K562 (cell line): ENCODE results near the gene SOX6. TPM values are rescaled to one million over a fixed set of nuclear protein-coding genes. Genes with fewer than 3 reads are reported as not detected.

Source experiments
- ATAC-seq: fragments of 200-7000 bp; cut with Tn5 transposase; 3 replicates; pipeline ENCODE4 v1.9.1; 2020; ENCODE audit warnings: moderate library complexity
- BruUV-seq: library from RNA; stranded (reverse); fragments of 400-500 nt; replicated peaks from 2 replicates; lab custom pipeline; 2021; lab: Mats Ljungman, UMichigan
- CTCF ChIA-PET: fragments of 300-600 bp; formaldehyde crosslinking; extraction: SDS; loops from one replicate; lab custom pipeline; 2021; ENCODE audit warnings: low intra/inter-chr PET ratio; lab: Yijun Ruan, JAX
- POLR2A ChIA-PET: fragments of 300-600, 350-650 bp; sonication (Branson Sonifier 250); formaldehyde crosslinking; extraction: SDS; loops from one replicate; lab custom pipeline; 2021; ENCODE audit warnings: antibody characterized with exemption, inconsistent platforms; lab: Yijun Ruan, JAX
- DNase-seq, 4 experiments: peaks; one replicate each; pipeline versions ENCODE4 v3.0.0 to v3.0.0-alpha.2; 2011 to 2018; ENCODE audit warnings: low spot score in 3 of 4, mixed read lengths in 3 of 4; ENCODE audit errors: extremely low read depth in 1 of 4
- FAIRE-seq: peaks from 2 replicates; lab custom pipeline; 2011; peaks lifted over from hg19 to GRCh38; lab: Jason Lieb, UNC
- H2AFZ ChIP-seq: 2 replicates; pipeline ENCODE4 v1.6.0; 2011; ENCODE audit warnings: low read depth, low read length, control low read depth, inconsistent platforms
- H3K27ac ChIP-seq: fragments of 200-600 bp; 3 replicates; pipeline ENCODE4 v1.8.0; 2011; ENCODE audit warnings: low read depth, mild to moderate bottlenecking, control low read depth, inconsistent platforms, low read length, moderate library complexity, mixed read lengths; ENCODE audit errors: extremely low read depth
- H3K27me3 ChIP-seq, 2 experiments: fragments of 300-600 bp in 1 of 2; 2 replicates in 1 of 2; 3 replicates in 1 of 2; pipeline versions ENCODE4 v1.6.0 to v1.8.0; 2011; ENCODE audit warnings: inconsistent platforms in 2 of 2, low read length in 2 of 2, mild to moderate bottlenecking in 1 of 2, mixed read lengths in 1 of 2, moderate library complexity in 1 of 2; ENCODE audit not compliant: control insufficient read depth in 2 of 2, insufficient read depth in 2 of 2
- H3K36me3 ChIP-seq: fragments of 300-600 bp; 3 replicates; pipeline ENCODE4 v1.8.0; 2011; ENCODE audit warnings: mild to moderate bottlenecking, low read length, inconsistent platforms; ENCODE audit not compliant: control insufficient read depth, insufficient read depth
- H3K4me1 ChIP-seq, 2 experiments: fragments of 200-600 bp in 1 of 2; replicated peaks in 1 of 2; 2 replicates in 1 of 2; 3 replicates in 1 of 2; pipeline versions ENCODE4 v1.5.1 to v1.8.0; 2011; ENCODE audit warnings: inconsistent platforms in 2 of 2, low read length in 2 of 2, mild to moderate bottlenecking in 1 of 2, mixed read lengths in 1 of 2, moderate library complexity in 1 of 2; ENCODE audit not compliant: control insufficient read depth in 2 of 2, insufficient read depth in 2 of 2
- H3K4me2 ChIP-seq: 2 replicates; pipeline ENCODE4 v1.6.1; 2011; ENCODE audit warnings: low read length, control low read depth, inconsistent platforms, mixed read lengths; ENCODE audit not compliant: insufficient read depth
- H3K4me3 ChIP-seq: fragments of 200-600 bp; sonication (generic), shearing (Covaris generic); 2 replicates; pipeline ENCODE4 v1.5.1; 2016; ENCODE audit warnings: control low read depth, inconsistent platforms
- H3K79me2 ChIP-seq: fragments of 200-600 bp; 3 replicates; pipeline ENCODE4 v1.8.0; 2011; ENCODE audit warnings: low read length, inconsistent platforms; ENCODE audit not compliant: control insufficient read depth, insufficient read depth
- H3K9ac ChIP-seq, 2 experiments: 2 replicates each; pipeline versions ENCODE4 v1.6.0 to v1.6.1; 2011; ENCODE audit warnings: low read depth in 2 of 2, low read length in 2 of 2, control low read depth in 1 of 2, inconsistent platforms in 1 of 2, mild to moderate bottlenecking in 1 of 2, mixed read lengths in 1 of 2; ENCODE audit not compliant: insufficient read depth in 1 of 2
- H3K9me1 ChIP-seq: one replicate; pipeline ENCODE4 v1.6.0; 2011; ENCODE audit warnings: inconsistent platforms, mild to moderate bottlenecking, low read length, moderate library complexity; ENCODE audit not compliant: control insufficient read depth, insufficient read depth
- H3K9me3 ChIP-seq: replicated peaks from 2 replicates; pipeline ENCODE4 v1.5.1; 2011; ENCODE audit warnings: low read depth, low read length, inconsistent platforms; ENCODE audit not compliant: control insufficient read depth, insufficient read depth
- H4K20me1 ChIP-seq: replicated peaks from 2 replicates; pipeline ENCODE4 v1.6.1; 2011; ENCODE audit warnings: low read length, inconsistent platforms, mixed read lengths; ENCODE audit not compliant: control insufficient read depth, insufficient read depth
- BRF1 ChIP-seq: IDR thresholded peaks from 3 replicates; pipeline ENCODE4 v1.6.1; 2011; ENCODE audit warnings: borderline replicate concordance, mild to moderate bottlenecking; ENCODE audit not compliant: insufficient read length; ENCODE audit errors: extremely low read depth
- CCAR2 ChIP-seq: fragments of 200-400 bp; formaldehyde crosslinking; IDR thresholded peaks from 2 replicates; pipeline ENCODE4 v1.6.1; 2017; ENCODE audit warnings: mild to moderate bottlenecking, low read depth, low read length
- CREB5 ChIP-seq: fragments of 250-450 bp; sonication (Bioruptor Pico); IDR thresholded peaks from 2 replicates; pipeline ENCODE4 v1.5.0; 2020; ENCODE audit warnings: mild to moderate bottlenecking
- HMGXB4 ChIP-seq: sonication (generic); formaldehyde crosslinking; IDR thresholded peaks from 2 replicates; pipeline ENCODE4 v1.8.1; 2023; ENCODE audit warnings: mild to moderate bottlenecking, missing genetic modification reagents
- ILF3 ChIP-seq: fragments of 450-650 bp; IDR thresholded peaks from 2 replicates; pipeline ENCODE4 v1.6.1; 2018; ENCODE audit warnings: antibody characterized with exemption, mild to moderate bottlenecking, moderate library complexity, borderline replicate concordance
- MAFF ChIP-seq: IDR thresholded peaks from 2 replicates; pipeline ENCODE4 v1.6.1; 2012; ENCODE audit warnings: low read length, improper control_type of control experiment
- RBM15 ChIP-seq: fragments of 200-400 bp; formaldehyde crosslinking; IDR thresholded peaks from 2 replicates; pipeline ENCODE4 v1.6.1; 2018; ENCODE audit warnings: mild to moderate bottlenecking, low read length, moderate library complexity; ENCODE audit not compliant: insufficient read depth
- TAF15 ChIP-seq: fragments of 200-400 bp; formaldehyde crosslinking; IDR thresholded peaks from 2 replicates; pipeline ENCODE4 v1.6.1; 2017; ENCODE audit warnings: mild to moderate bottlenecking, low read depth, low read length, moderate library complexity
- U2AF1 ChIP-seq: fragments of 200-400 bp; formaldehyde crosslinking; optimal IDR thresholded peaks from 2 replicates; pipeline ENCODE3; 2017; ENCODE audit warnings: mild to moderate bottlenecking, low read depth, low read length, moderate library complexity
- ZKSCAN3 ChIP-seq: fragments of 250-450 bp; sonication (Bioruptor Pico); IDR thresholded peaks from 2 replicates; pipeline ENCODE4 v1.4.0; 2020
- ZNF175 ChIP-seq: fragments of 200-800 bp; sonication (Bioruptor generic); IDR thresholded peaks from 2 replicates; pipeline ENCODE4 v1.6.1; 2016; ENCODE audit warnings: low read depth, mild to moderate bottlenecking, missing genetic modification characterization, missing compliant biosample characterization
- ZNF384 ChIP-seq: IDR thresholded peaks from 2 replicates; pipeline ENCODE4 v1.6.1; 2012; ENCODE audit warnings: low read depth, low read length, improper control_type of control experiment
- ZNF551 ChIP-seq: fragments of 250-450 bp; sonication (Bioruptor Pico); IDR thresholded peaks from 2 replicates; pipeline ENCODE4 v1.5.0; 2021; ENCODE audit warnings: mild to moderate bottlenecking, moderate library complexity
- WGBS: fragments of 100-300 bp; shearing (Covaris generic); methylation state at CpG from one replicate; pipeline ENCODE4 v1.1.6; 2016; ENCODE audit warnings: low coverage, mixed read lengths; ENCODE audit not compliant: insufficient coverage; ENCODE audit errors: missing lambda C conversion rate; 5-methylcytosine and 5-hydroxymethylcytosine counted together
- in situ Hi-C: fragments of 300-500 bp; cut with MboI; formaldehyde crosslinking; loops from 4 replicates; pipeline ENCODE4 v1.15.0; 2018; ENCODE audit warnings: inconsistent platforms, mixed read lengths
- intact Hi-C: fragments of 100-400 bp; cut with micrococcal nuclease; formaldehyde crosslinking; loops from 2 replicates; pipeline ENCODE4 v1.14.2; 2022
- polyA plus RNA-seq, 8 experiments: library from polyadenylated mRNA; depleted of rRNA in 4 of 8; stranded (reverse) in 5 of 8; unstranded in 3 of 8; fragments of >200 nt; fragmentation: Nextera tagmentation in 2 of 8; fragmentation: Illumina TruSeq in 1 of 8; extraction: Ambion mirVana in 2 of 8; extraction: Trizol in 1 of 8; gene quantifications; 2 replicates each; pipeline versions ENCODE4 v1.2.1 to v1.2.3, GENCODE V29; 2011 to 2014; ENCODE audit warnings: inconsistent platforms in 1 of 8, missing spikeins in 1 of 8
- total RNA-seq, 7 experiments: library from RNA; depleted of rRNA in 6 of 7; stranded (reverse); fragments of >200 nt in 6 of 7; fragmentation: Illumina TruSeq in 2 of 7; extraction: Trizol in 2 of 7; gene quantifications; 2 replicates each; pipeline versions ENCODE4 v1.2.1 to v1.2.3, GENCODE V29; 2011 to 2021; ENCODE audit warnings: low replicate concordance in 1 of 7

Gene SOX6
- total and polyA plus RNA-seq, 9 of the 15 experiments (the other 6 are each of a cell fraction or from before 2014, with no cell fraction given), result 0.89 to 8.7 (median 5.7) TPM

- no peak for TF ChIP-seq TAF15
- no peak for TF ChIP-seq HMGXB4 (CRISPR knock-in tag)
- TF ChIP-seq ZNF551, result no peak
- TF ChIP-seq ZKSCAN3 (CRISPR knock-in tag), result no peak
- TF ChIP-seq CREB5 (CRISPR knock-in tag), result no peak
- TF ChIP-seq ILF3, result no peak
- no peak for TF ChIP-seq CCAR2
Observed at GRCh38 chr11:16321148-16321547, 35.2 kb downstream of the SOX6 start (continued).

GRCh38 chr11:16318320-16318719 is 38.0 kb downstream of the SOX6 start:
- Histone ChIP-seq H3K79me2 (no peaks in the 10 kb centered on the region), H2AFZ (peak overlapping the region; percentile 52; the same call in 1 of the 2 replicates), H3K9me1 (no peaks in the 10 kb centered on the region), H3K9ac (no peak overlapping the region; a peak in 1 of 4 replicates), H3K9me3 (no peaks in the 10 kb centered on the region), H3K4me2 (no peak overlapping the region; the same call in 1 of the 2 replicates), H3K36me3 (no peaks in the 10 kb centered on the region), H3K4me3 (no peak overlapping the region), H3K27ac (no peak overlapping the region), H3K27me3 (no peaks in the 10 kb centered on the region), H4K20me1 (no peaks in the 10 kb centered on the region), H3K4me1 (no peaks in the 10 kb centered on the region)
- no TSS peak for BruUV-seq
- 52% methylated on average over 9 of the region's 9 CpGs for WGBS
- POLR2A ChIA-PET, result interaction anchor here (1.3 to 1.4 kb wide), 2 partner anchors 16 to 29 kb away, joined by 3 to 4 read pairs; no protein-coding TSS in a partner anchor
- ATAC-seq, result peak; percentile 88
- in situ Hi-C loops (no loop called here), intact Hi-C loops (no loop called here)
- DNase-seq, result peak in 1 of 4 experiments; percentile 63
- TF ChIP-seq BRF1 (no peak), U2AF1 (no peak), ZNF175 (no peak), MAFF (no peak), ZNF384 (0 out of 2 replicates have a peak, but pooled peaks have one; percentile 9), RBM15 (no peak)
- CTCF ChIA-PET, result no interaction called here
- no peak for FAIRE-seq
